Activated effector memory CD4-positive, alpha-beta T cell treated with anti-CD3 and anti-CD28 coated beads, Interleukin-2, amount 50 U/mL, for 16 hours (primary cell): ENCODE results near the gene ARHGEF39.
"Not testable (repeated sequence)": the region's sequence is repeated elsewhere in the genome, so short reads cannot be mapped to it uniquely, and the experiment has no call there.

Source experiments
- DNase-seq: peaks from one replicate; pipeline ENCODE4 v3.0.0-alpha.2; 2020

Gene ARHGEF39

GRCh38 chr9:35616681-35617459, 48.1 kb downstream of the ARHGEF39 start:
- peak; percentile 87 for DNase-seq

- no peak for DNase-seq
Measured at GRCh38 chr9:35615981-35616680, 48.9 kb downstream of the ARHGEF39 start.

GRCh38 chr9:35612843-35613242, 52.2 kb downstream of the ARHGEF39 start:
- no peak for DNase-seq

- not testable (repeated sequence) for DNase-seq
Measured at GRCh38 chr9:35612066-35612465, 52.9 kb downstream of the ARHGEF39 start.

GRCh38 chr9:35611230-35611797, 53.7 kb downstream of the ARHGEF39 start:
- DNase-seq = peak; percentile 84

- DNase-seq = no peak
Measured at GRCh38 chr9:35609820-35610163, 55.2 kb downstream of the ARHGEF39 start.
